HG02763 (cell line): Measurements from ENCODE around the gene PODXL2.
"Not testable (repeated sequence)": the region's sequence is repeated elsewhere in the genome, so short reads cannot be mapped to it uniquely, and the experiment has no call there.

Source experiments
- ATAC-seq: cut with Tn5 transposase; IDR thresholded peaks from one replicate; pipeline ENCODE4 v1.9.1; 2021; ENCODE audit warnings: mild to moderate bottlenecking, moderate library complexity; ENCODE audit not compliant: unreplicated experiment

PODXL2 gene

DNA sequence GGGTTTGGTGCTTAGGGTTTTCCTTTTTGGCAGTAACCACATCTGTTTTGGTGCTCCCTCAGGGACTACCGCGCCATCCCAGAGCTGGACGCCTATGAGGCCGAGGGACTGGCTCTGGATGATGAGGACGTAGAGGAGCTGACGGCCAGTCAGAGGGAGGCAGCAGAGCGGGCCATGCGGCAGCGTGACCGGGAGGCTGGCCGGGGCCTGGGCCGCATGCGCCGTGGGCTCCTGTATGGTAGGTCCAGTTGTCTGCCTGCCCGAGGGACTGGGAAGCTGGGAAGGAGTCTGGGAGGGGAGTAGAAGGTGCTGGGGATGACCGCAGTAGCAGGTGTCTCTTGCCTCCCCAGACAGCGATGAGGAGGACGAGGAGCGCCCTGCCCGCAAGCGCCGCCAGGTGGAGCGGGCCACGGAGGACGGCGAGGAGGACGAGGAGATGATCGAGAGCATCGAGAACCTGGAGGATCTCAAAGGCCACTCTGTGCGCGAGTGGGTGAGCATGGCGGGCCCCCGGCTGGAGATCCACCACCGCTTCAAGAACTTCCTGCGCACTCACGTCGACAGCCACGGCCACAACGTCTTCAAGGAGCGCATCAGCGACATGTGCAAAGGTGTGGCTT, 24.3 kb upstream of the PODXL2 start:
- ATAC-seq, result no peak

GRCh38 chr3:127605547-127605946, 23.4 kb upstream of the PODXL2 start:
- not testable (repeated sequence) for ATAC-seq

DNA sequence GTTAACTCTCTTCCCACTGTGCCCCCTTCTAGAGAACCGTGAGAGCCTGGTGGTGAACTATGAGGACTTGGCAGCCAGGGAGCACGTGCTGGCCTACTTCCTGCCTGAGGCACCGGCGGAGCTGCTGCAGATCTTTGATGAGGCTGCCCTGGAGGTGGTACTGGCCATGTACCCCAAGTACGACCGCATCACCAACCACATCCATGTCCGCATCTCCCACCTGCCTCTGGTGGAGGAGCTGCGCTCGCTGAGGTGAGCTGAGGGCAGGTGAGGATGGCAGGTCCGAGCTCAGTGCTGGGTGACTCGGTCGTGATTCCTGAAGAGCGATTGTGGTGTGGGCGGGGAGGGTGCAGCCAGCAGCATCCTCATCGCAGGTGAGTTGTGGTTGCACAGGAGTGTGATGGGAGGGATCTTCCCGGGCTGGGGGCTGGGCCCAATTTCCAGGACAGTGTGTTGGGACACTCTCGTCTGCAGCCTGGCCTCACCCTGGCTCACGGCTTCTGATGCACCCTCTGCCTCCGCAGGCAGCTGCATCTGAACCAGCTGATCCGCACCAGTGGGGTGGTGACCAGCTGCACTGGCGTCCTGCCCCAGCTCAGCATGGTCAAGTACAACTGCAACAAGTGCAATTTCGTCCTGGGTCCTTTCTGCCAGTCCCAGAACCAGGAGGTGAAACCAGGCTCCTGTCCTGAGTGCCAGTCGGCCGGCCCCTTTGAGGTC, 22.7 kb upstream of the PODXL2 start:
- ATAC-seq, result no peak

DNA sequence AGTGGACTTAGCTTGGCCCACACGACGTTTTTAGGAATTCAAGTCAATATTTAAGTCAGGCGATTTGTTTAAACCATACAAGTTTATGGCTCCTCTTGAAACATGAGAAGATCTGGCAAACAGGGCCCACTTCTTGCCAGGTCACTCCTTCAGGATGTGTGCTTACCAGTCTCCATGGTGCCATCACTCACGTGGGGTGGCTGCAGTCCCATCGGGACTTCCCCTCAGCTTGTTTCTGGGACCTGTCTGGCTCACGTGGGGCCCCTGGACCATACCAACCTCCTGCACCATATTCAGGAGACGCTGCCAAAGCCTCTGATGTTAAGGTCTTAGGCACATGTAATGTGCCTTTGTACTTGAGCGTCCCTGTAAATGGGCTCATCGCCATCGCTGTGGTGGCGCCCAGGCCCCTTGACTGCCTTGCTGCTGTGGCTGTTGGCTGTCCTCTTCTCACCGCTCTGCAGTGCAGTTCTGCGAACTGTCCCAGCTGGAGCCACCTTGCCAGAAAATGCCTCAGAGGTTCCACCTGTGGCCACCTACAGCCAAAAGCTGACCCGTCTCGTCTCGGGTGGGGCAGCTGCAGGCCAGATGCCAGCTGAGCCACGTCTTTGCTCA, 21.9 kb upstream of the PODXL2 start:
- ATAC-seq, result no peak

DNA sequence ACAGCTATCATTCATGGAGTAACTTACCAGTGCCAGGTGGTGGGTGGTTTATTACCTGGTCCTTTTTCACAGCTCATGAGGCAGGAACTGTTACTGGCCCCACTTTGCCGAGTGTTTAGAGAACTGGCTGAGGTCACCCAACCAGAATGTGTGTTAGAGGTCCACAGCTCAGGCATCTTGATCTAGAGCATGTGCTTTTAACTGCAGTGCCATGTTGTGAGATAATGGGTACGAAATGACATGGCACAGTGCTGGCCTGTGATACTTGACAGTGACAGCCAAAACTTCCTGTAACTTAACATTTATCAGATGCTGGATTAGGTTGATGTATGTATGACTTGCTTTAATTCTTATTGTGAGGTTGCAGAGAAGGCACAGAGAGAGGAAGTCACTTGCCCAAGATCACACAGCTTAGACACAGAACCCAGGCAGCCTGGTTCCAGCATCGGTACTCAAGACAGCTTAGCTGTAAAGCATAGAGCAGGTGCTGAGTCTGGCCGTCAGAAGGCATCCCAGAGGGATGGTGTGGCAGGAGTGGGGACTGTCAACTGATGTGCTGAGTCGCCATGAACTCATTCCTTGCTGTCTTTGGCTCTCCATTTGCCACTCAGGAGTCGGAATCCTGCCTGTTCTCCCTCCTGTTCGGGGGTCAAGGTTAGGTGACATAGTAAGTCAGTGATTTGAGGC, 21.2 kb upstream of the PODXL2 start:
- ATAC-seq, result no peak

DNA sequence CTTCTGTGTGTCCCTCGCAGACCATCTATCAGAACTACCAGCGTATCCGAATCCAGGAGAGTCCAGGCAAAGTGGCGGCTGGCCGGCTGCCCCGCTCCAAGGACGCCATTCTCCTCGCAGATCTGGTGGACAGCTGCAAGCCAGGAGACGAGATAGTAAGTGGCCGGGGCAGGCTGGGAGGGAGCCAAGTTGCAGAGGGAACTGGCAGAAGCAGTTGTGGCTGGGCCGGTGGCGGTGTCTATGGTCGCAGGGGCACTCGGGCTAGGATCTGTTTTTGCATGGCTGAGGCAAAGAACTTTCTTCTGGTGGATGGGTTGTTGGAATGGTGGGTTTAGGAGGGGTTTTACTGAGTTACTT, 20.6 kb upstream of the PODXL2 start:
- no peak for ATAC-seq

GRCh38 chr3:127610105-127610504, 18.9 kb upstream of the PODXL2 start:
- no peak for ATAC-seq

GRCh38 chr3:127611251-127611650, 17.7 kb upstream of the PODXL2 start:
- no peak for ATAC-seq

DNA sequence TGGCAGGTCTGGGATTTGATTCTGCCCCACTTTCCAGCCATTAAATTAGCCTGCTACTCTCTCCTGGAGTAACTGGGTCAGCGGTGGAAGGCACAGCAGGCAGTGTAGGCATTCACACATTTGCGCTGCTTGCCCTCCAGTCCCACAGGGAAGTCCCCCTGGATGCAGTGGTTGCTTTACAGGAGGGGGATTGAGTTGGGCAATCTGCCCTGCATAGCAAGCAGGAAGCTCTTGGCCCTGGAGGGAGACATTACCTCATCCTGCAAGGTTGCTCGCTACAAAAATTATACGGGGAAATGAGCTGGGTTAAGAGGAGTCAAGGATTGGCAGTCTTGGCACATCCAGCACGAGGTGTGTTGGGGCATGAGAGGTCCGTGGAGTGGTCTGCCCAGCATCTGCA, 16.0 kb upstream of the PODXL2 start:
- no peak for ATAC-seq

DNA sequence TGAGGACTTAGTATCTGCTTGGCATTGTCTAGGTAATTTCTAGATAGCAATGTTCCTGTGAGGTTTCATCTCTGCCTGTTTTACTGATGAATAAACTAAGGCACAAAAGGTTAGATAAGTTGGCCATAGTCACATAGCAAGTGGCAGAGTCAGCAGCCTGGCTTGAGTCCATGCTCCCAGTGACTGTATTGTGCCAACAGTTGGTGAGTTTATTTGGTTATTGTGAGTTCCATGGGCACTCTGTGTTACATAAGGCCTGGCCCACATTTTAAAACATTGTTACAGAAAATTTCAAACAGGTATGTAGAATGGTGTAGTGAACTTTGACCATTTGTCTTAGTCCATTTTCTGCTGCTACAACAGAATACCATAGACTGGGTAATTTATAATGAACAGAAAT, 15.6 kb upstream of the PODXL2 start:
- no peak for ATAC-seq

- ATAC-seq, result no peak
Observed at GRCh38 chr3:127614928-127615589, 13.9 kb upstream of the PODXL2 start.

- no peak for ATAC-seq
Observed at GRCh38 chr3:127615631-127616305, 13.2 kb upstream of the PODXL2 start.

- no peak for ATAC-seq
Observed at GRCh38 chr3:127616836-127617605, 12.0 kb upstream of the PODXL2 start.

DNA sequence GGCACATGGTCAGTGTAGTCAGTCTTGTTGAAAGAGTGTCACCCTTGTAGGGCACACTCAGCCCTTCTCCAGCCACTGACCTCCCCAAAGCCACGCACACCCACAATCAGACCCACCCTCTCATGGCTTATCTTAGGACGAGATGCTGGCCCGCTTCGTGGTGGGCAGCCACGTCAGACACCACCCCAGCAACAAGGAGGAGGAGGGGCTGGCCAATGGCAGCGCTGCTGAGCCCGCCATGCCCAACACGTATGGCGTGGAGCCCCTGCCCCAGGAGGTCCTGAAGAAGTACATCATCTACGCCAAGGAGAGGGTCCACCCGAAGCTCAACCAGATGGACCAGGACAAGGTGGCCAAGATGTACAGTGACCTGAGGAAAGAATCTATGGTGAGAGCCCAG, 10.1 kb upstream of the PODXL2 start:
- ATAC-seq, result no peak

DNA sequence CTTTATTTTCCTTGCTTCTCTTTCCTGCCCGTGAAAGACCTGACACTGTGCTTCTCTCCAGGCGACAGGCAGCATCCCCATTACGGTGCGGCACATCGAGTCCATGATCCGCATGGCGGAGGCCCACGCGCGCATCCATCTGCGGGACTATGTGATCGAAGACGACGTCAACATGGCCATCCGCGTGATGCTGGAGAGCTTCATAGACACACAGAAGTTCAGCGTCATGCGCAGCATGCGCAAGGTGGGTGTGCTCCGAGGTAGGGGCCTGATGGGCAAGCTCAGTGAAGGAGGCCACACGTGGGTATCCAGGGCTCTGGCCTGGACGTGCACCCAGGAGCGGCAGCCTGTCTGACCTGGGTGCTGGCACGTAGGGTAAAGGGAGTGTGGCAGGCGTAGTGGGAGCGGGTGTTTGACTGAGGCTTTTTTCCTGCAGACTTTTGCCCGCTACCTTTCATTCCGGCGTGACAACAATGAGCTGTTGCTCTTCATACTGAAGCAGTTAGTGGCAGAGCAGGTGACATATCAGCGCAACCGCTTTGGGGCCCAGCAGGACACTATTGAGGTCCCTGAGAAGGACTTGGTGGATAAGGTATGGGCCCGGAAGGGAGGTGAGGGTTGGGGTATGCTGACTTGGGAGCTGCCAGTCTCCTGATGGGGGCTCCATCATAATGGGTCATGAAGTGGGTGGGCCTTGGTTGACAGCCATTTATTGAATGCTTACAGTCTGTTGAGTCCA, 8.2 kb upstream of the PODXL2 start:
- ATAC-seq, result no peak

DNA sequence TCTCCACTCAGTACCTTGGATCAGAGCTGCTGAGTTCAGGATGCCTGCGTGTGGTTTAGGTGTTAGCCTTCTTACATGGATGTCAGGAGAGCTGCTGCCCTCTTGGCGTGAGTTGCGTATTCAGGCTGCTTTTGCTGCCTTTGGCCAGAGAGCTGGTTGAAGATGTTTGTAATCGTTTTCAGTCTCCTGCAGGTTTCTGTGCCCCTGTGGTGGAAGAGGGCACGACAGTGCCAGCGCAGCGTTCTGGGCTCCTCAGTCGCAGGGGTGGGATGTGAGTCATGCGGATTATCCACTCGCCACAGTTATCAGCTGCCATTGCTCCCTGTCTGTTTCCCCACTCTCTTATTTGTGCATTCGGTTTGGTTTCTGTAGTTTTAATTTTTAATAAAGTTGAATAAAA, 7.0 kb upstream of the PODXL2 start:
- no peak for ATAC-seq

DNA sequence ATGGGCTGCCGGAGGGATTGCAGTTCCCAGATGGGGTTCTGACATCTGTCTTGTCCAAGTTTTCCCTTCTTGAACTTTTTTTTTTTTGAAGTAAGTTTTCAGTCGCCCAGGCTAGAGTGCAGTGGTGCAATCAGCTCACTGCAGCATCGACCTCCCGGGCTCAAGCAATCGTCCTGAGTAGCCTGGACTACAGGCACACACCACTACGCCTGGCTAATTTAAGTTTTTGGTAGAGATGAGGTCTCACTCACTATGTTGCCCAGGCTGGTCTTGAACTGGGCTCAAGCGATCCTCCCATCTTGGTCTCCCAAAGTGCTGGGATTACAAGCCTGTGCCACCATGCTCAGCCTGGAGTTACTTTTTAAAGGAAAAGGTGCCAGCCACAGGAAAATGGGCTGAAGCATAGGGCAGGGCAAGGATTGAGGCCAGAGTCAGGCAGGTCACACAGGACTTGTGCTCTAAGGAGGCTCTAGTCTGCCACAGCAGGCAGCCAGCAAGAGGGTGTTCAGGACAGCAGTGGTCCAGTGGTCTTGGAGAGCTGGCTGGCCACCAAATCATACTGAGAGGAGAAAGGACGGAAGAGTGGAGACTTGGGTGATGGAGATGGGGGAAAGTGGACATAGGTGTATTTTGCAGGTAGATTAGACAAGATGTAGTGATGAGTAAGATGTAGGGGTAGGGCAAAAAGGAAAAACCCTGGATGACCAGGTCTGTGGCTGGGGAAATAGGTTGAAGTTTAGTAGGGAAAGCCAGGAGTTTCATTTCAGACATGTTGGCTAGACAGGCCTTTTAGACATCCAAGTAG, 6.0 kb upstream of the PODXL2 start:
- ATAC-seq, result no peak

DNA sequence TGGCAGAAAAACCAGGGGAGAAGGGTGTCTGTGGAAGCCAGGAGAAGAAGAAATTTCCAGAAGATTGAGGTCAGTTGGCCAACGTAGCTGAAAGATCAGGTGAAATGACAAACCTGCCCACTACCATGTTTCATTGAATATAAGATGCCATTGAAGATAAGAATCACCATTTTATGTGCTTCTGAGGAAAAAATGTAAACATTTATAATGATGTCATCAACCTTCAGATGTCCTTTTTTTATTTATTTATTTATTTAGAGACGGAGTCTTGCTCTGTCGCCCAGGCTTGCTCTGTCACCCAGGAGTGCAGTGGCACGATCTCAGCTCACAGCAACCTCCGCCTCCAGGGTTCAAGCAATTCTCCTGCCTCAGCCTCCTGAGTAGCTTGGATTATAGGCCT, 4.9 kb upstream of the PODXL2 start:
- ATAC-seq, result no peak

DNA sequence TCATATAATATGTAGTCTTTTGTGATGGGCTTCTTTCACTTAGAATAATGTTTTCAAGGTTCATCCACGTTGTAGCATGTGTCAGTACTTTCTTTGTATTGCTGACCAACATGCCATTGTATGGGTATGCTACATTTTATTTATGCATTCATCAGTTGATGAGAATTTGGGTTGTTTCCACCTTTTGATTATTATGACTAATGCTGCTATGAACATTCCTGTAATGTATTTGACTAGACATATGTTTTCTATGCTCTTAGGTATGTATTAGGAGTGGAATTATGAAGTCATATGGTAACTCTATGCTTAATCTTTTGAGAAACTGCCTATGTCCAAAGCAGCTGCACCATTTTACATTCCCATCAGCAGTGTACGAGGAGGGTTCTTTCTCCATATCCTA, 3.2 kb upstream of the PODXL2 start:
- no peak for ATAC-seq
